ENCODE results near the gene ALG12. TPM values are rescaled to one million over a fixed set of nuclear protein-coding genes. Genes with fewer than 3 reads are reported as not detected.

ALG12 gene
- polyA plus RNA-seq, 1 of the 3 experiments (the other 2 are of a cell fraction), result 9.9 TPM

DNA sequence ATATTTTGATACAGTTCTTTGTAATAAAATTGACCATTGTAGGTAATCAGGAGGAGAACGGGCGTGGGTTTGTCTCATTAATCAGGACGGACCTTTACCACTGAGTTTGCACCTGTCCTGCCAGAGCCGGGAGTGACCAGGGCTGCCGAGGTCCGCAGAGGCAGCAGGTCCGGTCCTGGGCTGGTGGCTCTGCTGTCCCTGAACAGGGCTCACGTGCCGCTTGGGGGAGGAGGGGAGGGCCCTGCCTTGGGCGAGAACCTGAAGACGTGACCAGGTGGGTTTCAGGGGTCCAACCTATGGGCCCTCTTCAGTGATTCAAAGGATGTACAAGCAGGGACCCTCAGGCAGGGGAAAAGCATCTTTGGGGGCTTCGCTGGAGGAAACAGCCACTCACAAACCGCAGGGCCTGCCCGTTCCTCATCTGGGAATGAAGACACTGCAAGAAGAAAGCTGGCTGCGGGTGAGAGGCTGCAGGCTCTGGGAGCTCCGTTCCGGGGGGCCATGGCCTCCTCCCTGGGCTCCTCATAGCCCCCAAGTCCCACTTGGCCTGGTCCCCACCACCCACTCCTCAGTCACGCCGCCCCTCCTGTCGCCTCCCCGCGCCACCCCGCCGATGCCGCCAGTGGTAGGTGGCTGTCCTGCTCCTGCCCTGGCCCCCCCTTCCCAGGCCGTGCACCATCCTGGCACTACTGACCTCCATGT lies 9.4 kb upstream of the ALG12 start:
- Histone ChIP-seq H4K20me1 (ENCODE audit: insufficient read depth) (no peaks in the 10 kb centered on the region), H3K36me3 (replicated peaks in 1 of 2; ENCODE audit: control insufficient read depth in 1 of 2, insufficient read depth in 2 of 2, low read length in 1 of 2) (peaks cover 0 to 16% of the 10 kb centered on the region in 2 experiments), H3K4me2 (no peak overlapping the region), H3K9me3 (no peaks in the 10 kb centered on the region), H3F3A (replicated peaks; ENCODE audit: insufficient read depth) (no peaks in the 10 kb centered on the region), H2AFZ (ENCODE audit: low read depth) (no peak overlapping the region), H3K9ac (no peak overlapping the region), H3K27ac (ENCODE audit: low read depth in 2 of 2, low read length in 1 of 2) (no peak overlapping the region), H3K27me3 (ENCODE audit: insufficient read depth) (no peaks in the 10 kb centered on the region), H3K4me1 (ENCODE audit: control insufficient read depth in 1 of 2, insufficient read depth in 2 of 2, low read depth in 1 of 2, low read length in 1 of 2) (peaks cover 0 to 15% of the 10 kb centered on the region in 2 experiments; a peak in 1 of 4 replicates), H3K9me2 (no peaks in the 10 kb centered on the region), H3K79me2 (ENCODE audit: insufficient read depth) (no peaks in the 10 kb centered on the region), H3K4me3 (ENCODE audit: low read depth in 2 of 2, low read length in 1 of 2) (no peak overlapping the region)
- DNase-seq, result no peak
- CTCF ChIA-PET, result interaction anchor here (0.9 to 1.1 kb wide), 3 partner anchors 66 to 103 kb away, joined by 3 to 6 read pairs (median 4); no protein-coding TSS in a partner anchor
- 80% methylated on average over 9 of the region's 26 CpGs for WGBS (ENCODE audit: low lambda C conversion rate)
- TF ChIP-seq YY1 (IDR thresholded peaks at IDR 0.05; ENCODE audit: low read depth), result no peak
- POLR2A ChIA-PET, result no interaction called here

DNA sequence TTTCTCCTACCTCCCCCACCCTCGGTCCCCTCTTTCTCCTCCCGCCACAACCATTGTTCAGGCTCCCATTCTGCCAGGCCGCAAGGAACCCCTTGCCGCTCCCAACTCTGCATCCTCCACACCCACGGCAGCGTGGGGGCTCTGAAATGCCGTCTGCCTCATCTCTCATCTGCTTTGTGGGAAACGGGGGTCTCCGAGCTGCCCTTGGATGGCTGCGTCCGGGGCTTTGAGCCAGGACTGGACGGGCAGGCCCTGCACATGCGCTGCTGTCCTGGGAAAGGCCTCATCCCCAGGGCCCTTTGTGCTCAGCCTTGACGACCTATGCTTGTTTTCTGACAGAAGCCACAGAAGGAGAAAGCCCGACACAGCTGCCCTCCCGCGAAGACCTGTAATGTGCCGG lies 8.7 kb upstream of the ALG12 start:
- Histone ChIP-seq H3K36me3 (replicated peaks in 1 of 2; ENCODE audit: control insufficient read depth in 1 of 2, insufficient read depth in 2 of 2, low read length in 1 of 2) (peaks cover 0 to 19% of the 10 kb centered on the region in 2 experiments), H3K9me3 (no peaks in the 10 kb centered on the region), H4K20me1 (ENCODE audit: insufficient read depth) (no peaks in the 10 kb centered on the region), H3K79me2 (ENCODE audit: insufficient read depth) (no peaks in the 10 kb centered on the region), H3K4me3 (ENCODE audit: low read depth in 2 of 2, low read length in 1 of 2) (no peak overlapping the region), H2AFZ (ENCODE audit: low read depth) (no peak overlapping the region), H3K27ac (ENCODE audit: low read depth in 2 of 2, low read length in 1 of 2) (no peak overlapping the region), H3K9me2 (no peaks in the 10 kb centered on the region), H3K4me1 (ENCODE audit: control insufficient read depth in 1 of 2, insufficient read depth in 2 of 2, low read depth in 1 of 2, low read length in 1 of 2) (peaks cover 0 to 15% of the 10 kb centered on the region in 2 experiments; a peak in 1 of 4 replicates), H3F3A (replicated peaks; ENCODE audit: insufficient read depth) (no peaks in the 10 kb centered on the region), H3K27me3 (ENCODE audit: insufficient read depth) (no peaks in the 10 kb centered on the region), H3K9ac (no peak overlapping the region), H3K4me2 (no peak overlapping the region)
- ChIA-PET CTCF (interaction anchor here (1.1 kb wide), 1 partner anchor 104 kb away, joined by 6 read pairs; no protein-coding TSS in a partner anchor), POLR2A (no interaction called here)
- 86% methylated on average over 18 of the region's 18 CpGs for WGBS (ENCODE audit: low lambda C conversion rate)
- TF ChIP-seq YY1 (IDR thresholded peaks at IDR 0.05; ENCODE audit: low read depth) (no peak), CHD2 (IDR thresholded peaks at IDR 0.05; ENCODE audit: low read length, partially characterized antibody) (no peak), JUND (IDR thresholded peaks at IDR 0.05) (no peak), TAF1 (IDR thresholded peaks at IDR 0.05; ENCODE audit: borderline replicate concordance, low read depth, low read length) (no peak), MEF2A (IDR thresholded peaks at IDR 0.05; ENCODE audit: borderline replicate concordance, low read depth) (no peak), EP300 (IDR thresholded peaks at IDR 0.05; ENCODE audit: borderline replicate concordance in 1 of 2, low read depth in 1 of 2, low read length in 1 of 2) (no peak), FOXM1 (IDR thresholded peaks at IDR 0.05; ENCODE audit: low read depth) (no peak), RFX5 (IDR thresholded peaks at IDR 0.05; ENCODE audit: low read length) (no peak), FOXJ3 (CRISPR knock-in tag; IDR thresholded peaks at IDR 0.05) (no peak), GATA2 (CRISPR knock-in tag; IDR thresholded peaks at IDR 0.05) (no peak), EZH2phosphoT487 (IDR thresholded peaks at IDR 0.05; ENCODE audit: borderline replicate concordance, low read depth) (no peak), RXRA (IDR thresholded peaks at IDR 0.05; ENCODE audit: borderline replicate concordance, low read depth) (no peak), FOSL2 (IDR thresholded peaks at IDR 0.05; ENCODE audit: borderline replicate concordance, low read depth) (no peak), SIN3A (IDR thresholded peaks at IDR 0.05; ENCODE audit: borderline replicate concordance, low read depth, low read length) (no peak), ZBTB33 (IDR thresholded peaks at IDR 0.05; ENCODE audit: borderline replicate concordance, low read depth) (no peak), CTCF (IDR thresholded peaks at IDR 0.05) (no peak)
- TF ChIP-seq, protein P1, sequence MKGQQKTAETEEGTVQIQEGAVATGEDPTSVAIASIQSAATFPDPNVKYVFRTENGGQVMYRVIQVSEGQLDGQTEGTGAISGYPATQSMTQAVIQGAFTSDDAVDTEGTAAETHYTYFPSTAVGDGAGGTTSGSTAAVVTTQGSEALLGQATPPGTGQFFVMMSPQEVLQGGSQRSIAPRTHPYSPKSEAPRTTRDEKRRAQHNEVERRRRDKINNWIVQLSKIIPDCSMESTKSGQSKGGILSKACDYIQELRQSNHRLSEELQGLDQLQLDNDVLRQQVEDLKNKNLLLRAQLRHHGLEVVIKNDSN (IDR thresholded peaks at IDR 0.05; ENCODE audit: borderline replicate concordance, low read depth), result no peak
- TF ChIP-seq, protein P2, sequence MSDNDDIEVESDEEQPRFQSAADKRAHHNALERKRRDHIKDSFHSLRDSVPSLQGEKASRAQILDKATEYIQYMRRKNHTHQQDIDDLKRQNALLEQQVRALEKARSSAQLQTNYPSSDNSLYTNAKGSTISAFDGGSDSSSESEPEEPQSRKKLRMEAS (IDR thresholded peaks at IDR 0.05; ENCODE audit: low read depth), result no peak
- DNase-seq, result no peak
